CD4-positive, alpha-beta memory T cell (primary cell): ENCODE results near the gene EGFL6. TPM values are rescaled to one million over a fixed set of nuclear protein-coding genes. Genes with fewer than 3 reads are reported as not detected.

Source experiments
- CTCF ChIA-PET: fragments of 350-600 bp; sonication (Branson Sonifier 250); formaldehyde crosslinking; loops from one replicate; lab custom pipeline; 2021; ENCODE audit warnings: inconsistent platforms; ENCODE audit not compliant: partially characterized antibody; lab: Charles Lee
- POLR2A ChIA-PET: fragments of 350-600 bp; sonication (Branson Sonifier 250); formaldehyde crosslinking; loops from one replicate; lab custom pipeline; 2021; ENCODE audit not compliant: partially characterized antibody; lab: Charles Lee
- DNase-seq, 5 donors: peaks; one replicate each; pipeline versions ENCODE4 v3.0.0 to v3.0.0-alpha.2; 2020 to 2022; ENCODE audit warnings: mixed read lengths in 1 of 5
- H3K27ac ChIP-seq: one replicate; pipeline ENCODE4 v1.7.0; 2013; ENCODE audit warnings: low read depth, low read length
- H3K27me3 ChIP-seq: 2 replicates; pipeline ENCODE4 v1.7.0; 2013; ENCODE audit warnings: mild to moderate bottlenecking, low read length, moderate library complexity; ENCODE audit not compliant: insufficient read depth
- H3K36me3 ChIP-seq: 2 replicates; pipeline ENCODE4 v1.7.0; 2013; ENCODE audit warnings: mild to moderate bottlenecking, low read length, moderate library complexity; ENCODE audit not compliant: insufficient read depth
- H3K4me1 ChIP-seq: 2 replicates; pipeline ENCODE4 v1.7.0; 2013; ENCODE audit warnings: mild to moderate bottlenecking, low read length, moderate library complexity; ENCODE audit not compliant: insufficient read depth
- H3K4me3 ChIP-seq, 2 donors: one replicate each; pipeline ENCODE4 v1.7.0; 2013; ENCODE audit warnings: low read length in 2 of 2, mild to moderate bottlenecking in 1 of 2
- H3K9me3 ChIP-seq, 2 donors: one replicate each; pipeline ENCODE4 v1.7.0; 2013; ENCODE audit warnings: low read length in 2 of 2, control low read depth in 1 of 2; ENCODE audit not compliant: control insufficient read depth in 1 of 2
- H3K27ac Mint-ChIP-seq, 7 donors: one replicate each; pipeline ENCODE4 v1.8.0; 2020 to 2021; ENCODE audit warnings: mixed read lengths in 7 of 7, mild to moderate bottlenecking in 6 of 7, inconsistent platforms in 3 of 7, moderate library complexity in 3 of 7
- H3K27me3 Mint-ChIP-seq, 2 donors: one replicate each; pipeline ENCODE4 v1.8.0; 2020 to 2021; ENCODE audit warnings: mixed read lengths in 2 of 2
- H3K36me3 Mint-ChIP-seq, 2 donors: one replicate each; pipeline ENCODE4 v1.8.0; 2020 to 2021; ENCODE audit warnings: mixed read lengths in 2 of 2, inconsistent platforms in 1 of 2, mild to moderate bottlenecking in 1 of 2
- H3K4me1 Mint-ChIP-seq, 4 donors: one replicate each; pipeline ENCODE4 v1.8.0; 2020 to 2021; ENCODE audit warnings: mixed read lengths in 4 of 4, mild to moderate bottlenecking in 1 of 4
- H3K4me3 Mint-ChIP-seq, 8 donors: one replicate each; pipeline ENCODE4 v1.8.0; 2020 to 2021; ENCODE audit warnings: mixed read lengths in 8 of 8, mild to moderate bottlenecking in 7 of 8, moderate library complexity in 6 of 8, inconsistent platforms in 3 of 8
- H3K9me3 Mint-ChIP-seq, 8 donors: one replicate each; pipeline ENCODE4 v1.8.0; 2020 to 2021; ENCODE audit warnings: mixed read lengths in 8 of 8, mild to moderate bottlenecking in 5 of 8, inconsistent platforms in 3 of 8, moderate library complexity in 1 of 8
- intact Hi-C: fragments of 100-400 bp; cut with micrococcal nuclease; formaldehyde crosslinking; loops from one replicate; pipeline ENCODE4 v1.15.1; 2023
- polyA plus RNA-seq, 2 donors: library from polyadenylated mRNA; unstranded; fragments of 300-500 nt; fragmentation: Illumina TruSeq; gene quantifications; one replicate each; pipeline ENCODE4 v1.2.3, GENCODE V29; 2021
- total RNA-seq, 2 experiments: library from RNA; stranded (reverse); gene quantifications; one replicate each; pipeline ENCODE4 v1.2.3, GENCODE V29; 2021

Gene EGFL6
- total and polyA plus RNA-seq, 4 experiments from 2014 or later = not detected

DNA sequence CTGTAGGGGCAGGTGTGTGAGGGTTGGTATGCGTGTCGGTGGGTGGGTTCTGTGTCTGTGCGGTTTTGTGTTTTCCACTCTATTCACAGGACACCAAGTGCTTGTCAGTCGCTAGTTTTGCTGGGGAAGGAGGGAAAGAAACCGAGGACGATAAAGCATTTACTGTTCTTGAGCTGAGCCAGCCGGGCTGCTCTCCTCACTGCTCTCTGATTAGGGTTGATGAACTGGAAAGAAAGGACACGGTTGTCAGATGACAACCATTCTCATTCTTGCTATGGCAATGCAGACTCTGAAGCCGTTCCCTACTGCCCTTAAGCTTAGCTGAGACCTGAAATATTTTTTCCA, 832 bp downstream of the EGFL6 start:
- Histone ChIP-seq H3K27me3 (no peaks in the 10 kb centered on the region), H3K9me3 (no peaks in the 10 kb centered on the region), H3K4me1 (no peaks in the 10 kb centered on the region), H3K27ac (no peak overlapping the region), H3K4me3 (no peak overlapping the region), H3K36me3 (no peaks in the 10 kb centered on the region)
- intact Hi-C loops = no loop called here
- peaks cover 3 to 12% (median 7%) of the 10 kb centered on the region in 4 donors for H3K4me1 Mint-ChIP-seq
- peaks cover 0 to 6% (median 0%) of the 10 kb centered on the region in 8 donors for H3K9me3 Mint-ChIP-seq
- peak overlapping the region in 7 of 8 donors; percentile 10 to 75 (median 48) for H3K4me3 Mint-ChIP-seq
- no peaks in the 10 kb centered on the region for H3K36me3 Mint-ChIP-seq
- POLR2A ChIA-PET = no interaction called here
- CTCF ChIA-PET = no interaction called here
- H3K27me3 Mint-ChIP-seq = peaks cover 10 to 14% of the 10 kb centered on the region in 2 donors
- no peak for DNase-seq
- H3K27ac Mint-ChIP-seq = no peak overlapping the region

DNA sequence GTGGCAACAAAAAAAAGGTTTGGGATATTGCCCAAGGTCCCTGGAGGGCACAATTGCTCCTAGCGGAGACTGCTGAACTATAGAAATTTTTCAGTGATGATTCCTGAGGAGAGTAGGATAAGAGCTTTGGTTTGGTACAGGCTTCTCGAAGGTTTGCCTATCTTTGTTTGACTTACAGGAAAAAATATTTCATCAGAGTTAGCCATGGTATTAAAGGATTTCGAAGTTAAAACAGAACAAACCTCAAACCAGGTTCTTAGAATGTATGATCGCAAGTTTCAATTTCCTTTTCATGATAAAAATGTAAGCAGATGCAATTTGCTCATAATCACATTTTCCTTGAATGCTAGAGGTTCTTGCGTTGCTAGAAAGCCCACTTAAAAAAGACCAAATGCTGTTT, 1.7 kb downstream of the EGFL6 start:
- no peak overlapping the region for H3K4me3 Mint-ChIP-seq
- ChIA-PET POLR2A (no interaction called here), CTCF (no interaction called here)
- no peaks in the 10 kb centered on the region for H3K4me1 ChIP-seq
- H3K36me3 Mint-ChIP-seq = no peaks in the 10 kb centered on the region
- no peak overlapping the region for H3K4me3 ChIP-seq
- no peaks in the 10 kb centered on the region for H3K9me3 ChIP-seq
- no peaks in the 10 kb centered on the region for H3K36me3 ChIP-seq
- no peak overlapping the region for H3K27ac ChIP-seq
- DNase-seq = no peak
- peaks cover 0 to 10% (median 2%) of the 10 kb centered on the region in 8 donors for H3K9me3 Mint-ChIP-seq
- peaks cover 3 to 12% (median 7%) of the 10 kb centered on the region in 4 donors for H3K4me1 Mint-ChIP-seq
- intact Hi-C loops = no loop called here
- H3K27ac Mint-ChIP-seq = no peak overlapping the region
- H3K27me3 ChIP-seq = no peaks in the 10 kb centered on the region
- H3K27me3 Mint-ChIP-seq = peaks cover 8 to 14% of the 10 kb centered on the region in 2 donors

DNA sequence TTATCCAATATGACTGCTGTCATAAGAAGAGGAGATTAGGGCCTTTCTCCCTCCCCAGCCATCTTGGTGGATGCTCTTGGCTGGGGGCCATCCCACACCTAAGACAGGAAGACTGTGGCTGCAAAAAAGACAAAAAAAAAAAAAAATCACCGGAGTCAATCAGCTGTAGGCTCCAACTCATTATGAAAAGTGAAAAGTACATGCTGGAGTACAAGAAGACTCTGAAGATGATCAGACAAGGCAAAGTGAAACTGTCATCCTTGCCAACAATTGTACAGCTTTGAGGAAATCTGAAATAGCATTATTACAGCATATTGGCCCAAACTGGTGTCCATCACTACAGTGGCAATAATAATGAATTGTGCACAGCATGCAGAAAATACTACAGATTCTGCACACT, 5.2 kb downstream of the EGFL6 start:
- Histone ChIP-seq H3K36me3 (no peaks in the 10 kb centered on the region), H3K27ac (no peak overlapping the region), H3K4me1 (no peaks in the 10 kb centered on the region), H3K4me3 (no peak overlapping the region), H3K27me3 (no peaks in the 10 kb centered on the region), H3K9me3 (no peaks in the 10 kb centered on the region)
- H3K27me3 Mint-ChIP-seq = no peaks in the 10 kb centered on the region
- H3K4me3 Mint-ChIP-seq = no peak overlapping the region
- ChIA-PET CTCF (no interaction called here), POLR2A (no interaction called here)
- no peak for DNase-seq
- no peaks in the 10 kb centered on the region for H3K36me3 Mint-ChIP-seq
- H3K27ac Mint-ChIP-seq = no peak overlapping the region
- intact Hi-C loops = no loop called here
- H3K9me3 Mint-ChIP-seq = peaks cover 0 to 10% (median 3%) of the 10 kb centered on the region in 8 donors
- peaks cover 3 to 7% (median 5%) of the 10 kb centered on the region in 4 donors for H3K4me1 Mint-ChIP-seq

DNA sequence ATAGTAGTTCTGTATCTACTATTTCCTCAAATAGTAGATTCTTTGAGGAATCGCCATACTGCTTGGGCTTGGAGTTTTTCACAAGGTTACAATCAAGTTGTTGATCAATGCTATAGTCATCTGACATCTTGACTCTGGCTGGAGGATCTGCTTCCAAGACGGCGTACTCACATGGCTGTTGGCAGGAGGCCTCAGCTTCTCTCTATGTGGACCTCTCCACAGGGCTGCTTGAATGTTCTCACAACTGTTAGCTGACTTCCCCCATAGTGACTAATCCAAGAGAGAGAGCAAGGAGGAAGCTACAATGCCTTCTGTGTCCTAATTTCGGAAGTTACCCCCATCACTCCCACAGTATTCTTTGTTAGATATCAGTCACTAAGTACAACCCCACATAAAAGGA, 10.3 kb downstream of the EGFL6 start:
- Histone ChIP-seq H3K4me3 (no peak overlapping the region), H3K27me3 (no peaks in the 10 kb centered on the region), H3K36me3 (no peaks in the 10 kb centered on the region), H3K9me3 (no peaks in the 10 kb centered on the region), H3K27ac (no peak overlapping the region), H3K4me1 (no peaks in the 10 kb centered on the region)
- Mint-ChIP-seq H3K27me3 (peaks cover 3 to 5% of the 10 kb centered on the region in 2 donors), H3K4me3 (no peak overlapping the region), H3K27ac (no peak overlapping the region), H3K9me3 (peaks cover 0 to 14% (median 5%) of the 10 kb centered on the region in 8 donors), H3K36me3 (no peaks in the 10 kb centered on the region), H3K4me1 (no peaks in the 10 kb centered on the region)
- DNase-seq = no peak
- ChIA-PET POLR2A (interaction anchor here (0.6 kb wide), 1 partner anchor 17 kb away, joined by 3 read pairs; no protein-coding TSS in a partner anchor), CTCF (no interaction called here)
- intact Hi-C loops = no loop called here

DNA sequence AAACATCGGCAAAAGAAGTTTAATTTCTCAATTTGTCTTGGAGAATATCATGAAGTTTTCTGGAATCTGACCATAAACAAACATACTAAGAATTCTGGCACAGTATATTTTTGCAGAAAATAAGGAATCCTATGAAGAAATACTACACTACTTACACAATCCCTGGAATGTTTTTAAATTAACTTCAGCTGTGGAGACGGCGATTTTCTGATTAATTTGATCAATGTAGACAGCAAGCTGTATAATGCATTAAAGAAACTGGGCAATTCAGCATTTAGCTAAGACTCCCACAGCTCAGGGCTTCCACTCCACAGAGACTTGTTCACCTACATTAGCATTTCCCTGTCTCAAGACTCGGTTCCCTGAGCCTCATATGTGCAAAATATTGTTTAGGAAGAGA, 12.2 kb downstream of the EGFL6 start:
- H3K27me3 Mint-ChIP-seq = peaks cover 8 to 11% of the 10 kb centered on the region in 2 donors
- H3K27ac ChIP-seq = no peak overlapping the region
- CTCF ChIA-PET = no interaction called here
- no peaks in the 10 kb centered on the region for H3K36me3 ChIP-seq
- H3K4me1 Mint-ChIP-seq = no peaks in the 10 kb centered on the region
- intact Hi-C loops = no loop called here
- no peaks in the 10 kb centered on the region for H3K9me3 ChIP-seq
- no peak overlapping the region for H3K4me3 ChIP-seq
- no peaks in the 10 kb centered on the region for H3K36me3 Mint-ChIP-seq
- no peaks in the 10 kb centered on the region for H3K4me1 ChIP-seq
- peaks cover 0 to 9% (median under 1%) of the 10 kb centered on the region in 8 donors for H3K9me3 Mint-ChIP-seq
- no peaks in the 10 kb centered on the region for H3K27me3 ChIP-seq
- no peak for DNase-seq
- no peak overlapping the region for H3K4me3 Mint-ChIP-seq
- H3K27ac Mint-ChIP-seq = no peak overlapping the region
- POLR2A ChIA-PET = no interaction called here

DNA sequence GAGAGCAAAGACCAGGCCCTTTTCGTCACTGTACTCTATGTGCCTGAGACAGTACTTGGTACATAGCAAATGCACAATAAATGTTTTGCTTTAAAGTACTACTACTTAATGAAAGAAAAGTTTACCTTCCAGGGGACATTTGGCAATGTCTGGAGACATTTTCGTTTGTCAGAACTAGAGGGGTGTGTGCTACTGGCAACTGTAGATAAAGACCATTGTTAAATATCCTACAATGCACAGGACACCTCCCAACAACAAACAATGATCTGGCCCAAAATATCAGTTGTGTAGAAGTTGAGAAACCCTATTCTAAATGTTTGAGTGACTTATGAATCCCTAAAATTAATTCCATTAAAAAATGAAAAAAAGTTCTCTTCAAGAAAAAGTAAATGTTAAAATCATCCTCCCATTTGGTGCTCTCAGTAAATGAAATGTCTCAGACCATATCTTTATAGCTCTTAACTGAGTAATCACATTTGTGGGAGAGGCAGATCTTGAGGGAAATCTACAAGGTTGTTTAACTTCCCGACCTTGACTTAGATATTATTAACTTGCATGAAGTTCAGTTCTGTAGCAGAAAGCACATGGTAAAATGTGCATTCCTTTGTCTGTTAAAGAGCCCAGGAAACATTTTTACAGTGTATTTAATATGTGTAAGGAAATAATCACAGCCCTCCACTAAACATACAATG, 18.5 kb downstream of the EGFL6 start:
- ChIA-PET CTCF (no interaction called here), POLR2A (no interaction called here)
- intact Hi-C loops = no loop called here
- peaks cover 0 to 3% (median 0%) of the 10 kb centered on the region in 8 donors for H3K9me3 Mint-ChIP-seq
- peaks cover 4 to 14% of the 10 kb centered on the region in 2 donors for H3K27me3 Mint-ChIP-seq
- Histone ChIP-seq H3K4me3 (no peak overlapping the region), H3K36me3 (no peaks in the 10 kb centered on the region), H3K4me1 (no peaks in the 10 kb centered on the region), H3K9me3 (no peaks in the 10 kb centered on the region), H3K27me3 (no peaks in the 10 kb centered on the region), H3K27ac (no peak overlapping the region)
- H3K27ac Mint-ChIP-seq = no peak overlapping the region
- no peaks in the 10 kb centered on the region for H3K4me1 Mint-ChIP-seq
- no peak overlapping the region for H3K4me3 Mint-ChIP-seq
- H3K36me3 Mint-ChIP-seq = no peaks in the 10 kb centered on the region
- no peak for DNase-seq

DNA sequence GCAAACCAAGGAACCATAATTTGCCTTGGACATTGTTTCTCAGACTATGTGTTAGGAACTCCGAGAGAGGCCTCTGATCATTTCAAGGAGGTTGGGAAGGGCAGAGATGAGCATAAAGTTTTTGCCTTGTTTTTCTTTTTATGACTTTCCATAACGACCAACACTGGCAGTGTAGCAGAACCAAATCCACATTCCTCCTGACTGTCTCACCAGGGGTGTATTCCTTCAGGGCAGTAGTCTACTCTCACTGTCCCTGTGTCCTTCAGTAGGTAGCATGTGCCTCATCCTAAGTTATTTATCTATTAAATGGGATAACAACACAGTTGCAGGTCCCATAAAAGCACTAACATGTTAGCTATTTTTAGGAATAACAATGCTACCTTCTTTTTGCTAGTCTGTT, 20.8 kb downstream of the EGFL6 start:
- no peaks in the 10 kb centered on the region for H3K36me3 Mint-ChIP-seq
- CTCF ChIA-PET = no interaction called here
- H3K4me1 Mint-ChIP-seq = no peaks in the 10 kb centered on the region
- no peak overlapping the region for H3K27ac Mint-ChIP-seq
- Histone ChIP-seq H3K4me3 (no peak overlapping the region), H3K9me3 (no peaks in the 10 kb centered on the region), H3K36me3 (no peaks in the 10 kb centered on the region), H3K27ac (no peak overlapping the region), H3K27me3 (no peaks in the 10 kb centered on the region), H3K4me1 (no peaks in the 10 kb centered on the region)
- POLR2A ChIA-PET = no interaction called here
- intact Hi-C loops = no loop called here
- H3K9me3 Mint-ChIP-seq = peaks cover 0 to 3% (median 0%) of the 10 kb centered on the region in 8 donors
- DNase-seq = no peak
- peaks cover 2 to 8% of the 10 kb centered on the region in 2 donors for H3K27me3 Mint-ChIP-seq
- no peak overlapping the region for H3K4me3 Mint-ChIP-seq
